ENCODE results near the gene ENGASE.

ENGASE gene

GRCh38 chr17:79086609-79087427 is 12.2 kb downstream of the ENGASE start:
- no peak overlapping the region for H3K27ac ChIP-seq
- no peak for TF ChIP-seq CTCF (conservative IDR thresholded peaks at IDR 0.05)

- peak; percentile 96 for TF ChIP-seq CTCF (conservative IDR thresholded peaks at IDR 0.05)
- no peak overlapping the region for H3K27ac ChIP-seq
Observed at GRCh38 chr17:79087428-79088143, 13.0 kb downstream of the ENGASE start.

GRCh38 chr17:79088247-79088996 is 13.8 kb downstream of the ENGASE start:
- no peak for TF ChIP-seq CTCF (conservative IDR thresholded peaks at IDR 0.05)
- no peak overlapping the region for H3K27ac ChIP-seq

- no peak overlapping the region for H3K27ac ChIP-seq
- TF ChIP-seq CTCF (conservative IDR thresholded peaks at IDR 0.05) = no peak
Observed at GRCh38 chr17:79088997-79089328, 14.3 kb downstream of the ENGASE start.

- H3K27ac ChIP-seq = no peak overlapping the region
- no peak for TF ChIP-seq CTCF (conservative IDR thresholded peaks at IDR 0.05)
Observed at GRCh38 chr17:79089720-79090442, 15.3 kb downstream of the ENGASE start.

- H3K27ac ChIP-seq = no peak overlapping the region
- TF ChIP-seq CTCF (conservative IDR thresholded peaks at IDR 0.05) = no peak
Observed at GRCh38 chr17:79090443-79091225, 16.0 kb downstream of the ENGASE start.

All from VCaP (cell line).